HG03039 (cell line): ENCODE data around the gene PRDM15.
A peak's percentile ranks its signal among the peaks of the same experiment; 100 is the strongest.

Source experiments
- ATAC-seq: cut with Tn5 transposase; IDR thresholded peaks from one replicate; pipeline ENCODE4 v1.9.1; 2021; ENCODE audit warnings: mild to moderate bottlenecking, moderate library complexity; ENCODE audit not compliant: unreplicated experiment

PRDM15 gene

GRCh38 chr21:41886328-41886727 lies 7.2 kb upstream of the PRDM15 start:
- ATAC-seq, result no peak

- ATAC-seq, result no peak
Observed at GRCh38 chr21:41885341-41886024, 6.3 kb upstream of the PRDM15 start.

GRCh38 chr21:41884501-41885030 lies 5.4 kb upstream of the PRDM15 start:
- no peak for ATAC-seq

- no peak for ATAC-seq
Observed at GRCh38 chr21:41883582-41883981, 4.4 kb upstream of the PRDM15 start.

- no peak for ATAC-seq
Observed at GRCh38 chr21:41881051-41881450, 1.9 kb upstream of the PRDM15 start.

- no peak for ATAC-seq
Observed at GRCh38 chr21:41880153-41880552, 1.0 kb upstream of the PRDM15 start.

- ATAC-seq, result peak; percentile 47
Observed at GRCh38 chr21:41878831-41879189, 334 bp downstream of the PRDM15 start.

- ATAC-seq, result peak; percentile 20
Observed at GRCh38 chr21:41877901-41878830, 978 bp downstream of the PRDM15 start.

- ATAC-seq, result no peak
Observed at GRCh38 chr21:41876928-41877652, 2.1 kb downstream of the PRDM15 start.

GRCh38 chr21:41876396-41876795 lies 2.7 kb downstream of the PRDM15 start:
- no peak for ATAC-seq

GRCh38 chr21:41875086-41875485 lies 4.1 kb downstream of the PRDM15 start:
- ATAC-seq, result no peak

- no peak for ATAC-seq
Observed at GRCh38 chr21:41874611-41875010, 4.5 kb downstream of the PRDM15 start.

GRCh38 chr21:41873426-41873825 lies 5.7 kb downstream of the PRDM15 start:
- no peak for ATAC-seq

- ATAC-seq, result no peak
Observed at GRCh38 chr21:41873005-41873404, 6.1 kb downstream of the PRDM15 start.

GRCh38 chr21:41871293-41872030 lies 7.7 kb downstream of the PRDM15 start:
- ATAC-seq, result no peak

GRCh38 chr21:41869771-41870170 lies 9.4 kb downstream of the PRDM15 start:
- ATAC-seq, result no peak

- no peak for ATAC-seq
Observed at GRCh38 chr21:41868062-41868710, 11.0 kb downstream of the PRDM15 start.

GRCh38 chr21:41867313-41867712 lies 11.8 kb downstream of the PRDM15 start:
- ATAC-seq, result no peak

GRCh38 chr21:41866274-41866809 lies 12.8 kb downstream of the PRDM15 start:
- ATAC-seq, result no peak
